SJSA1 (cell line): Measurements from ENCODE around the gene COMMD8. TPM values are rescaled to one million over a fixed set of nuclear protein-coding genes. Genes with fewer than 3 reads are reported as not detected.
A peak's percentile ranks its signal among the peaks of the same experiment; 100 is the strongest.

Experiments used
- DNase-seq, 2 experiments: peaks; one replicate each; pipeline ENCODE4 v3.0.0-alpha.2; 2015 to 2020; ENCODE audit warnings: low spot score in 2 of 2, low read depth in 1 of 2
- H3K27ac ChIP-seq: fragments of 250-450 bp; sonication (Bioruptor Pico); 2 replicates; pipeline ENCODE4 v1.5.1; 2020; ENCODE audit warnings: mild to moderate bottlenecking, moderate library complexity
- H3K27me3 ChIP-seq: fragments of 250-450 bp; sonication (Bioruptor Pico); replicated peaks from 2 replicates; pipeline ENCODE4 v1.5.1; 2020; ENCODE audit warnings: mild to moderate bottlenecking, moderate library complexity
- H3K36me3 ChIP-seq: fragments of 250-450 bp; sonication (Bioruptor Pico); 2 replicates; pipeline ENCODE4 v1.5.1; 2020; ENCODE audit warnings: mild to moderate bottlenecking
- H3K4me1 ChIP-seq: fragments of 250-450 bp; sonication (Bioruptor Pico); replicated peaks from 2 replicates; pipeline ENCODE4 v1.6.1; 2021; ENCODE audit warnings: mild to moderate bottlenecking
- H3K4me3 ChIP-seq: fragments of 250-450 bp; sonication (Bioruptor Pico); 2 replicates; pipeline ENCODE4 v1.5.1; 2020; ENCODE audit warnings: mild to moderate bottlenecking
- H3K9me3 ChIP-seq: fragments of 250-450 bp; sonication (Bioruptor Pico); replicated peaks from 2 replicates; pipeline ENCODE4 v1.5.1; 2020; ENCODE audit warnings: mild to moderate bottlenecking
- total RNA-seq: library from RNA; depleted of rRNA; stranded (reverse); fragments of >200 nt; shearing (Covaris generic); gene quantifications from 2 replicates; pipeline ENCODE4 v1.2.3, GENCODE V29; 2014

COMMD8 gene
- total RNA-seq, 1 experiment from 2014 or later: 29.2 TPM

GRCh38 chr4:47485768-47486167 lies 22.3 kb upstream of the COMMD8 start:
- DNase-seq: no peak
- Histone ChIP-seq H3K36me3 (no peaks in the 10 kb centered on the region; the same call in 1 of the 2 replicates), H3K9me3 (no peaks in the 10 kb centered on the region), H3K27me3 (no peaks in the 10 kb centered on the region), H3K4me3 (peak overlapping the region; percentile 52), H3K4me1 (no peaks in the 10 kb centered on the region; the same call in 1 of the 2 replicates), H3K27ac (peak overlapping the region; percentile 78)

GRCh38 chr4:47485047-47485692 lies 21.7 kb upstream of the COMMD8 start, which contains the start of gene ATP10D:
ATP10D (plus strand) TSS chr4:47485275; CDS start chr4:47512541, 27,266 bp downstream.
- no peaks in the 10 kb centered on the region; the same call in 1 of the 2 replicates for H3K4me1 ChIP-seq
- H3K4me3 ChIP-seq: peak within 1 kb of the TSS; percentile 52
- no peaks in the 10 kb centered on the region for H3K9me3 ChIP-seq
- DNase-seq: peak; percentile 87 to 89
- no peaks in the 10 kb centered on the region for H3K27me3 ChIP-seq
- H3K27ac ChIP-seq: peak within 1 kb of the TSS; percentile 78
- no peaks in the 10 kb centered on the region; the same call in 1 of the 2 replicates for H3K36me3 ChIP-seq

GRCh38 chr4:47484168-47484567 lies 20.7 kb upstream of the COMMD8 start:
- Histone ChIP-seq H3K36me3 (no peaks in the 10 kb centered on the region; the same call in 1 of the 2 replicates), H3K4me3 (no peak overlapping the region), H3K27ac (no peak overlapping the region), H3K27me3 (no peaks in the 10 kb centered on the region), H3K9me3 (no peaks in the 10 kb centered on the region), H3K4me1 (no peaks in the 10 kb centered on the region; the same call in 1 of the 2 replicates)
- DNase-seq: no peak

- H3K27me3 ChIP-seq: no peaks in the 10 kb centered on the region
- H3K9me3 ChIP-seq: no peaks in the 10 kb centered on the region
- no peak for DNase-seq
- no peaks in the 10 kb centered on the region; the same call in 1 of the 2 replicates for H3K36me3 ChIP-seq
- no peaks in the 10 kb centered on the region; the same call in 1 of the 2 replicates for H3K4me1 ChIP-seq
- no peak overlapping the region for H3K27ac ChIP-seq
- H3K4me3 ChIP-seq: no peak overlapping the region
Observed at GRCh38 chr4:47483745-47484144, 20.2 kb upstream of the COMMD8 start.

- H3K27me3 ChIP-seq: no peaks in the 10 kb centered on the region
- no peak overlapping the region for H3K27ac ChIP-seq
- no peak overlapping the region for H3K4me3 ChIP-seq
- no peaks in the 10 kb centered on the region; the same call in 1 of the 2 replicates for H3K4me1 ChIP-seq
- DNase-seq: no peak
- no peaks in the 10 kb centered on the region for H3K9me3 ChIP-seq
- H3K36me3 ChIP-seq: no peaks in the 10 kb centered on the region
Observed at GRCh38 chr4:47482326-47482725, 18.8 kb upstream of the COMMD8 start.

GRCh38 chr4:47478804-47479203 lies 15.3 kb upstream of the COMMD8 start:
- no peak for DNase-seq
- no peak overlapping the region for H3K4me3 ChIP-seq
- H3K4me1 ChIP-seq: no peaks in the 10 kb centered on the region; the same call in 1 of the 2 replicates

GRCh38 chr4:47475411-47475810 lies 11.9 kb upstream of the COMMD8 start:
- Histone ChIP-seq H3K4me3 (no peak overlapping the region), H3K36me3 (no peaks in the 10 kb centered on the region), H3K9me3 (no peaks in the 10 kb centered on the region), H3K27ac (no peak overlapping the region), H3K4me1 (0 out of 2 replicates have a peak, but pooled peaks cover under 1% of the 10 kb centered on the region), H3K27me3 (no peaks in the 10 kb centered on the region)
- DNase-seq: no peak

More at GRCh38 chr4:47478804-47479203, 15.3 kb upstream of the COMMD8 start:
- H3K9me3 ChIP-seq: no peaks in the 10 kb centered on the region
- H3K27me3 ChIP-seq: no peaks in the 10 kb centered on the region
- no peaks in the 10 kb centered on the region for H3K36me3 ChIP-seq
- no peak overlapping the region for H3K27ac ChIP-seq

- no peaks in the 10 kb centered on the region for H3K36me3 ChIP-seq
- H3K4me1 ChIP-seq: peaks cover 7% of the 10 kb centered on the region; the same call in 1 of the 2 replicates
- no peak overlapping the region for H3K4me3 ChIP-seq
- DNase-seq: no peak
- no peaks in the 10 kb centered on the region for H3K27me3 ChIP-seq
- H3K9me3 ChIP-seq: no peaks in the 10 kb centered on the region
- no peak overlapping the region for H3K27ac ChIP-seq
Observed at GRCh38 chr4:47474799-47475198, 11.3 kb upstream of the COMMD8 start.

- peaks cover 12% of the 10 kb centered on the region; the same call in 1 of the 2 replicates for H3K4me1 ChIP-seq
Observed at GRCh38 chr4:47473141-47473750, 9.7 kb upstream of the COMMD8 start.

GRCh38 chr4:47471591-47471990 lies 8.1 kb upstream of the COMMD8 start:
- Histone ChIP-seq H3K27ac (no peak overlapping the region), H3K36me3 (no peaks in the 10 kb centered on the region), H3K27me3 (no peaks in the 10 kb centered on the region), H3K4me3 (no peak overlapping the region), H3K4me1 (peaks cover 12% of the 10 kb centered on the region; the same call in 1 of the 2 replicates), H3K9me3 (no peaks in the 10 kb centered on the region)
- DNase-seq: no peak

More at GRCh38 chr4:47473141-47473750, 9.7 kb upstream of the COMMD8 start:
- H3K27ac ChIP-seq: no peak overlapping the region
- DNase-seq: no peak
- no peaks in the 10 kb centered on the region for H3K27me3 ChIP-seq
- H3K4me3 ChIP-seq: no peak overlapping the region
- no peaks in the 10 kb centered on the region for H3K36me3 ChIP-seq
- no peaks in the 10 kb centered on the region for H3K9me3 ChIP-seq

GRCh38 chr4:47471064-47471463 lies 7.6 kb upstream of the COMMD8 start:
- no peaks in the 10 kb centered on the region for H3K27me3 ChIP-seq
- H3K4me1 ChIP-seq: peaks cover 12% of the 10 kb centered on the region; the same call in 1 of the 2 replicates
- no peaks in the 10 kb centered on the region for H3K9me3 ChIP-seq
- H3K27ac ChIP-seq: no peak overlapping the region
- DNase-seq: no peak
- H3K4me3 ChIP-seq: no peak overlapping the region
- no peaks in the 10 kb centered on the region for H3K36me3 ChIP-seq

- Histone ChIP-seq H3K27me3 (no peaks in the 10 kb centered on the region), H3K4me3 (no peak overlapping the region), H3K4me1 (peaks cover 12% of the 10 kb centered on the region; the same call in 1 of the 2 replicates), H3K9me3 (no peaks in the 10 kb centered on the region), H3K36me3 (no peaks in the 10 kb centered on the region), H3K27ac (no peak overlapping the region)
- DNase-seq: peak in 1 of 2 experiments; percentile 14
Observed at GRCh38 chr4:47469951-47470350, 6.4 kb upstream of the COMMD8 start.

GRCh38 chr4:47468706-47469365 lies 5.3 kb upstream of the COMMD8 start:
- Histone ChIP-seq H3K9me3 (no peaks in the 10 kb centered on the region), H3K27me3 (no peaks in the 10 kb centered on the region), H3K4me3 (no peak overlapping the region), H3K4me1 (peaks cover 12% of the 10 kb centered on the region; the same call in 1 of the 2 replicates), H3K27ac (no peak overlapping the region), H3K36me3 (no peaks in the 10 kb centered on the region)
- no peak for DNase-seq
